ENCODE measurements around the gene METTL8. TPM values are rescaled to one million over a fixed set of nuclear protein-coding genes. Genes with fewer than 3 reads are reported as not detected.

The METTL8 gene
- total RNA-seq, 4 donors from 2014 or later = 6.9 to 33.0 (median 17.7) TPM

- H3K4me3 ChIP-seq = no peak overlapping the region
Observed at GRCh38 chr2:171289316-171289715, 144.5 kb downstream of the METTL8 start.

GRCh38 chr2:171287611-171288010, 146.2 kb downstream of the METTL8 start:
- Histone ChIP-seq H3K4me1 (no peaks in the 10 kb centered on the region), H3K4me3 (no peak overlapping the region), H3K27me3 (no peaks in the 10 kb centered on the region), H3K27ac (no peak overlapping the region), H3K9me3 (no peaks in the 10 kb centered on the region), H3K36me3 (no peaks in the 10 kb centered on the region)
- no peak for TF ChIP-seq POLR2A (IDR thresholded peaks at IDR 0.05)
- TF ChIP-seq CTCF (IDR thresholded peaks at IDR 0.05) = no peak
- intact Hi-C loops (cut with DNase I; ENCODE audit: low total_unique reads) = no loop called here
- DNase-seq = no peak

More at GRCh38 chr2:171289316-171289715, 144.5 kb downstream of the METTL8 start:
- intact Hi-C loops (cut with DNase I; ENCODE audit: low total_unique reads) = no loop called here
- DNase-seq = no peak
- no peaks in the 10 kb centered on the region for H3K36me3 ChIP-seq
- H3K27me3 ChIP-seq = no peaks in the 10 kb centered on the region
- TF ChIP-seq POLR2A (IDR thresholded peaks at IDR 0.05) (no peak), CTCF (IDR thresholded peaks at IDR 0.05) (no peak)
- no peaks in the 10 kb centered on the region for H3K9me3 ChIP-seq
- H3K27ac ChIP-seq = no peak overlapping the region
- H3K4me1 ChIP-seq = no peaks in the 10 kb centered on the region

GRCh38 chr2:171287036-171287571, 146.7 kb downstream of the METTL8 start:
- TF ChIP-seq CTCF (IDR thresholded peaks at IDR 0.05) = no peak
- no peak for TF ChIP-seq POLR2A (IDR thresholded peaks at IDR 0.05)
- no peaks in the 10 kb centered on the region for H3K9me3 ChIP-seq
- H3K27me3 ChIP-seq = no peaks in the 10 kb centered on the region
- H3K4me1 ChIP-seq = no peaks in the 10 kb centered on the region
- H3K4me3 ChIP-seq = no peak overlapping the region
- H3K36me3 ChIP-seq = no peaks in the 10 kb centered on the region
- DNase-seq = no peak
- no peak overlapping the region for H3K27ac ChIP-seq
- intact Hi-C loops (cut with DNase I; ENCODE audit: low total_unique reads) = no loop called here

GRCh38 chr2:171281110-171281509, 152.7 kb downstream of the METTL8 start:
- H3K4me3 ChIP-seq = no peak overlapping the region
- no peaks in the 10 kb centered on the region for H3K4me1 ChIP-seq
- intact Hi-C loops (cut with DNase I; ENCODE audit: low total_unique reads) = no loop called here
- TF ChIP-seq CTCF (IDR thresholded peaks at IDR 0.05) = no peak
- TF ChIP-seq POLR2A (IDR thresholded peaks at IDR 0.05) = no peak
- H3K27ac ChIP-seq = no peak overlapping the region
- H3K9me3 ChIP-seq = no peaks in the 10 kb centered on the region
- H3K36me3 ChIP-seq = no peaks in the 10 kb centered on the region
- no peak for DNase-seq
- no peaks in the 10 kb centered on the region for H3K27me3 ChIP-seq

GRCh38 chr2:171279983-171280790, 153.6 kb downstream of the METTL8 start:
- no peaks in the 10 kb centered on the region for H3K4me1 ChIP-seq
- no peak overlapping the region for H3K4me3 ChIP-seq
- no peaks in the 10 kb centered on the region for H3K36me3 ChIP-seq
- H3K27ac ChIP-seq = no peak overlapping the region
- intact Hi-C loops (cut with DNase I; ENCODE audit: low total_unique reads) = no loop called here
- no peaks in the 10 kb centered on the region for H3K9me3 ChIP-seq
- no peak for DNase-seq
- TF ChIP-seq CTCF (IDR thresholded peaks at IDR 0.05) (no peak), POLR2A (IDR thresholded peaks at IDR 0.05) (no peak)
- H3K27me3 ChIP-seq = no peaks in the 10 kb centered on the region

Measured in uterus (tissue), 4 donors.